Measurements from ENCODE around the gene PPL.

DNA sequence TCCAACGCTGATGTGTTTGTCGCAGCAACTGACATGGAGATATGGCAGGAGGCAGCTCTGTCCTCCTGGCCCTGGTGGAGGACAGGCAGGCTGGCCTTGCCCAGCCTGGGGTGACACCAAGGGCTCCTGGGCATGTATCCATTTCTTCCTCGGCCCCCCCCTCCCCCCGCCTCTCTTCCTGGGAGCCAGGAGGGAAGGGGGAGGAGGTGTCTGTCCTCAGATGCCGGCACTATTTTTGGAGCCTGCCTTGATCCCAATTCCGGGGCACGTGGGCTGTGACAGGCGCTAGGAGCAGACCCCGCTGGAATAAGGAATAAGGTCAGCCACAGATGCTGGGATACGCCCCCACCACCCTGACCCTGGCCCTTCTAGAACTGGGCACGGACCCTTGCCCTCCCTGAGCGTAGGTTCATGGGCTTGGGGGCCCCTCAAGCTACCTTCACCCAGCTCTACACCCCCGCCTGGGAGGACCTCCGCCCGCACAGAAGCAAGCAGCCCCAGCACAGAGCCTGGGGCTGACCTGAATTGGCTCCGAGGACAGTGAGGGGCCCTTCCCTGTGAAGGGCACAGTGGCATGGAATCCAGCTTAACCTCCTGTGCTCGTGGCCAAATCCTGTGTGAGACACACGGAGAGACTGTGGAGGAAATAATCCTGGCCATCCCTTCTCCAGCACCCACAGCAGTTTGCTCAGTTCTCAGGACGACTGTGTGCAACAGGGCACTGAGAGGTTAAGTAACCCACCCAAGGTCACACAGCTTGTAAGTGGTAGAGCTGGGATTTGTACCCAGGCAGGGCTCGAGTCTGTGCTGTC lies 45.3 kb upstream of the PPL start:
- TF ChIP-seq, protein P1, sequence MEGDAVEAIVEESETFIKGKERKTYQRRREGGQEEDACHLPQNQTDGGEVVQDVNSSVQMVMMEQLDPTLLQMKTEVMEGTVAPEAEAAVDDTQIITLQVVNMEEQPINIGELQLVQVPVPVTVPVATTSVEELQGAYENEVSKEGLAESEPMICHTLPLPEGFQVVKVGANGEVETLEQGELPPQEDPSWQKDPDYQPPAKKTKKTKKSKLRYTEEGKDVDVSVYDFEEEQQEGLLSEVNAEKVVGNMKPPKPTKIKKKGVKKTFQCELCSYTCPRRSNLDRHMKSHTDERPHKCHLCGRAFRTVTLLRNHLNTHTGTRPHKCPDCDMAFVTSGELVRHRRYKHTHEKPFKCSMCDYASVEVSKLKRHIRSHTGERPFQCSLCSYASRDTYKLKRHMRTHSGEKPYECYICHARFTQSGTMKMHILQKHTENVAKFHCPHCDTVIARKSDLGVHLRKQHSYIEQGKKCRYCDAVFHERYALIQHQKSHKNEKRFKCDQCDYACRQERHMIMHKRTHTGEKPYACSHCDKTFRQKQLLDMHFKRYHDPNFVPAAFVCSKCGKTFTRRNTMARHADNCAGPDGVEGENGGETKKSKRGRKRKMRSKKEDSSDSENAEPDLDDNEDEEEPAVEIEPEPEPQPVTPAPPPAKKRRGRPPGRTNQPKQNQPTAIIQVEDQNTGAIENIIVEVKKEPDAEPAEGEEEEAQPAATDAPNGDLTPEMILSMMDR (IDR thresholded peaks at IDR 0.05): no peak
- TF ChIP-seq POLR2A (IDR thresholded peaks at IDR 0.05): no peak
- no peak for TF ChIP-seq EP300 (IDR thresholded peaks at IDR 0.05)

Measured in tibial nerve (tissue), 4 donors.